HUES64 (cell line): Measurements from ENCODE around the gene MT1E.
"Not testable (repeated sequence)": the region's sequence is repeated elsewhere in the genome, so short reads cannot be mapped to it uniquely, and the experiment has no call there.

Experiments used
- H3K27ac ChIP-seq: 2 replicates; pipeline ENCODE4 v1.7.0; 2013; ENCODE audit warnings: low read depth, low read length, inconsistent platforms
- H3K27me3 ChIP-seq: 2 replicates; pipeline ENCODE4 v1.6.1; 2013; ENCODE audit warnings: mild to moderate bottlenecking, low read length; ENCODE audit not compliant: insufficient read depth
- H3K36me3 ChIP-seq: 2 replicates; pipeline ENCODE4 v1.6.1; 2013; ENCODE audit warnings: mild to moderate bottlenecking, low read length; ENCODE audit not compliant: insufficient read depth
- H3K4me1 ChIP-seq: 2 replicates; pipeline ENCODE4 v1.6.1; 2013; ENCODE audit warnings: mild to moderate bottlenecking, low read length, moderate library complexity; ENCODE audit not compliant: insufficient read depth
- H3K4me3 ChIP-seq: 2 replicates; pipeline ENCODE4 v1.5.1; 2013; ENCODE audit warnings: mild to moderate bottlenecking, low read length, moderate library complexity
- H3K9ac ChIP-seq: 2 replicates; pipeline ENCODE4 v1.6.1; 2013; ENCODE audit warnings: mild to moderate bottlenecking, low read depth, low read length
- H3K9me3 ChIP-seq: 2 replicates; pipeline ENCODE4 v1.6.1; 2013; ENCODE audit warnings: low read depth, low read length; ENCODE audit not compliant: insufficient read depth
- WGBS: fragments of 150-250, 120-280 bp; methylation state at CpG from one replicate; pipeline ENCODE4 v1.1.7; 2013; ENCODE audit warnings: missing lambda C conversion rate; 5-methylcytosine and 5-hydroxymethylcytosine counted together

Gene MT1E

GRCh38 chr16:56616608-56617211 lies 8.9 kb upstream of the MT1E start:
- peaks cover 98% of the 10 kb centered on the region for H3K27me3 ChIP-seq
- peak overlapping the region; percentile 51 for H3K4me3 ChIP-seq
- H3K9ac ChIP-seq: no peak overlapping the region
- H3K36me3 ChIP-seq: no peaks in the 10 kb centered on the region
- no peak overlapping the region for H3K27ac ChIP-seq
- 23% methylated on average over 23 of the region's 23 CpGs for WGBS
- peaks cover 21% of the 10 kb centered on the region for H3K4me1 ChIP-seq
- H3K9me3 ChIP-seq: no peaks in the 10 kb centered on the region

DNA sequence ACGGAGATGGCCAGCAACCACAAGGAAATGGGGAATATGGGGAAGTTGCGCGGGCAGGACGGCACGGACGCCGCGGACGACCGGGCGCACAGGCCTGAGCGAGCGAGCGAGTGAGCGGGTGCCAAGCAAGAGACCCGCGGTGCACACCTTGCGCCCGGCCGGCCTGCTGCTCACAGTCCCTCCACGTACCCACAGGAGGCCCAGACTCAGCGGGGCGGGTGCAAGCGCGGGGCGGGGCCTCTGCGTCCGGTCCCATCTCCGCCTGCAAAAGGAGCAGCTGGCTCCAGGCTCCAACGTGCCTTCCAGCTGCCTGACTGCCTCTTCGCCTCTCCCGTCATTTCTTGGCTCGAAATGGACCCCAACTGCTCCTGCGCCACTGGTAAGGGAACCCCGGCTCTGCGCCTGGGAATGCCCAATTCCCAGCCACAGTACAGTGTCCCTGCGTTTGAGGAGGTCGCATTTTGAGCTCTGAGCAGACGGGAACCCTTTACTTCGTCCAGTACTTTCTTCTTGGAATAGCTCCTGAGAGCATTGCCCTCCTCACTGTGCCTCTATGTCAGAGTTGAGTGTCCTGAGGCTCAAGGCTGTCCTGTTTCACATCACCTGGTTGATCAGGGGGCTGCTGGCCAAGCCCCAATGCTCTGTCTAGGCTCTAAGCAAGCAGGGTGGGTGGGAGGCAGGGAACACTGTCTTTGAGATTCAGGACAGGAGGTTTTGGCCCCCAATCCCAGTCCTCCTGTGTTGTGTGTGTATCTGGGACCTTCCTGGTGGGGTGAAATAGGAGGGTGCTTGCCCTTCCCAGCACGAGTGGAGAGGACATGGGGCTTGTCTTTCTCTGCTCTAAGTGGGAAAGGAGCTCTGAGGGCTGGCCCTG lies 8.1 kb upstream of the MT1E start:
- peaks cover 27% of the 10 kb centered on the region for H3K4me1 ChIP-seq
- WGBS: 4% methylated on average over 40 of the region's 41 CpGs
- no peak overlapping the region for H3K9ac ChIP-seq
- H3K36me3 ChIP-seq: no peaks in the 10 kb centered on the region
- peak overlapping the region; percentile 51 for H3K4me3 ChIP-seq
- H3K9me3 ChIP-seq: no peaks in the 10 kb centered on the region
- H3K27me3 ChIP-seq: peaks cover 99% of the 10 kb centered on the region
- no peak overlapping the region for H3K27ac ChIP-seq

- Histone ChIP-seq H3K4me3 (no peak overlapping the region), H3K36me3 (no peaks in the 10 kb centered on the region), H3K27ac (no peak overlapping the region), H3K4me1 (peaks cover 27% of the 10 kb centered on the region), H3K27me3 (peaks cover 99% of the 10 kb centered on the region), H3K9ac (no peak overlapping the region), H3K9me3 (no peaks in the 10 kb centered on the region)
- 36% methylated on average over 6 of the region's 6 CpGs for WGBS
These were observed 7.4 kb upstream of the MT1E start for GRCh38 chr16:56618138-56618537.

DNA sequence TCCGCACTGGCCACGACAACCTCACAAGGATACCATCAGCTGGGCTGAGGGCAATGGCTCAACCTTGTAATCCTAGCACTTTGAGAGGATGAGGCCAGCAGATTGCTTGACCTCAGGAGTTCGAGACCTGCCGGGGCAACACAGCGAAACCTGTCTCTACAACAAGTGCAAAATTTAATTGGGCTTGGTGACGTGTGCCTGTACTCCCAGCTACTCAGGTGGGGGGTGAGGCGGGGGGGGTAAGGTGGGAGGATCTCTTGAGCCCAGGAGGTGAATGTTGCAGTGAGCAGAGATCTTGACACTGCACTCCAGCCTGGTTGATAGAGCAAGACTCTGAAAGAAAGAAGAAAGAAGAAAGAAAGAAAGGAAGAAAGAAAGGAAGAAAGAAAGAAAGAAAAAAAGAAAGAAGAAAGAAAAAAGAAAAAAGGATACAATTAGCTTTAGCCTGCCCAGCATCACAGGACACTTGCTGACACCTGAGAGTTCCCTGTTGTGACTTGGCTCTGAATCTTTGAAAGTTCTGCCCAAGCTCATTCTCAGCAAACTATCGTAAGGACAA lies 5.2 kb upstream of the MT1E start:
- Histone ChIP-seq H3K36me3 (no peaks in the 10 kb centered on the region), H3K9me3 (no peaks in the 10 kb centered on the region)
- WGBS: 76% methylated on average over 8 of the region's 8 CpGs

GRCh38 chr16:56621665-56622445 lies 3.7 kb upstream of the MT1E start:
- H3K9ac ChIP-seq, H3K4me3 ChIP-seq, H3K27ac ChIP-seq, H3K9me3 ChIP-seq, H3K36me3 ChIP-seq: not testable (repeated sequence)
- Histone ChIP-seq H3K27me3 (peaks cover 98% of the 10 kb centered on the region), H3K4me1 (peaks cover 37% of the 10 kb centered on the region)
- WGBS: 28% methylated on average over 4 of the region's 4 CpGs

More for the DNA sequence above, 5.2 kb upstream of the MT1E start:
- H3K9ac ChIP-seq: no peak overlapping the region
- no peak overlapping the region for H3K27ac ChIP-seq
- peaks cover 27% of the 10 kb centered on the region for H3K4me1 ChIP-seq
- H3K27me3 ChIP-seq: peaks cover 98% of the 10 kb centered on the region
- no peak overlapping the region for H3K4me3 ChIP-seq

DNA sequence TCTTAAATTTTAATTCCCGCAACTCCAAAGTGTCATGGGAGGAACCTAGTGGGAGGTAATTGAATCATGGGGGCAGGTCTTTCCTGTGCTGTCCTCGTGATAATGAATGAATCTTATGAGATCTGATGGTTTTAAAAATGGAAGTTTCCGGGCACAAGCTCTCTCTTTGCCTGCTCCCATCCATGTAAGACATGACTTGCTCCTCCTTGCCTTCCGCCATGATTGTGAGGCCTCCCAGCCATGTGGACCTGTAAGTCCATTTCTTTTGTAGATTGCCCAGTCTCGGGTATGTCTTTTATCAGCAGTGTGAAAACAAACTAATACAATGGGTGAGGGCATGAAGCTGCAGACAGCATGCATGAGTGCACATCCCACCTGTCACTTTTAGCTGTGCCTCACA lies 2.4 kb upstream of the MT1E start:
- Histone ChIP-seq H3K27me3 (peaks cover 97% of the 10 kb centered on the region), H3K4me1 (peaks cover 33% of the 10 kb centered on the region)
- not testable (repeated sequence) for H3K9ac ChIP-seq, H3K4me3 ChIP-seq, H3K36me3 ChIP-seq, H3K9me3 ChIP-seq, H3K27ac ChIP-seq
- 88% methylated on average over 5 of the region's 5 CpGs for whole genome bisulfite sequencing

- WGBS: 93% methylated on average over 2 of the region's 2 CpGs
- no peak overlapping the region for H3K27ac ChIP-seq
- H3K9ac ChIP-seq: no peak overlapping the region
- H3K36me3 ChIP-seq: no peaks in the 10 kb centered on the region
- peaks cover 29% of the 10 kb centered on the region for H3K4me1 ChIP-seq
- H3K27me3 ChIP-seq: peaks cover 97% of the 10 kb centered on the region
- H3K9me3 ChIP-seq: no peaks in the 10 kb centered on the region
- H3K4me3 ChIP-seq: no peak overlapping the region
These were observed 1.9 kb upstream of the MT1E start for GRCh38 chr16:56623637-56624036.

GRCh38 chr16:56625943-56626654 lies 518 bp downstream of the MT1E start:
- Histone ChIP-seq H3K36me3 (no peaks in the 10 kb centered on the region), H3K9me3 (no peaks in the 10 kb centered on the region), H3K27me3 (peaks cover 98% of the 10 kb centered on the region), H3K4me3 (peak overlapping the region; percentile 50), H3K27ac (no peak overlapping the region), H3K4me1 (peaks cover 25% of the 10 kb centered on the region), H3K9ac (no peak overlapping the region)
- WGBS: 31% methylated on average over 16 of the region's 16 CpGs

GRCh38 chr16:56626685-56627084 lies 1.1 kb downstream of the MT1E start:
- Histone ChIP-seq H3K9me3 (no peaks in the 10 kb centered on the region), H3K9ac (no peak overlapping the region), H3K27ac (no peak overlapping the region), H3K36me3 (no peaks in the 10 kb centered on the region), H3K4me3 (no peak overlapping the region), H3K27me3 (peaks cover 98% of the 10 kb centered on the region), H3K4me1 (peaks cover 20% of the 10 kb centered on the region)
- WGBS: 73% methylated on average over 7 of the region's 7 CpGs

GRCh38 chr16:56628486-56629350 lies 3.1 kb downstream of the MT1E start:
- Histone ChIP-seq H3K27ac (no peak overlapping the region), H3K36me3 (no peaks in the 10 kb centered on the region), H3K4me1 (peaks cover 13% of the 10 kb centered on the region; the same call in 1 of the 2 replicates), H3K9me3 (no peaks in the 10 kb centered on the region), H3K27me3 (peaks cover 98% of the 10 kb centered on the region), H3K4me3 (no peak overlapping the region), H3K9ac (no peak overlapping the region)
- 77% methylated on average over 9 of the region's 9 CpGs for WGBS
